Tibial nerve (tissue), 3 donors: ENCODE results near the gene STOM.

Experiments used
- POLR2A ChIP-seq, 2 donors: fragments of 450-650 bp; IDR thresholded peaks; one replicate each; pipeline ENCODE4 v1.6.1; 2017; ENCODE audit warnings: antibody characterized with exemption in 2 of 2, mild to moderate bottlenecking in 2 of 2, moderate library complexity in 2 of 2
- TF ChIP-seq, protein P1 (sequence below), 5 experiments: fragments of 200-600 bp in 3 of 5; fragments of 450-650 bp in 2 of 5; sonication (generic) in 3 of 5; IDR thresholded peaks; one replicate each; pipeline ENCODE4 v1.5.1; 2016 to 2019; ENCODE audit warnings: antibody characterized with exemption in 5 of 5, mild to moderate bottlenecking in 3 of 5, moderate library complexity in 2 of 5

DNA sequence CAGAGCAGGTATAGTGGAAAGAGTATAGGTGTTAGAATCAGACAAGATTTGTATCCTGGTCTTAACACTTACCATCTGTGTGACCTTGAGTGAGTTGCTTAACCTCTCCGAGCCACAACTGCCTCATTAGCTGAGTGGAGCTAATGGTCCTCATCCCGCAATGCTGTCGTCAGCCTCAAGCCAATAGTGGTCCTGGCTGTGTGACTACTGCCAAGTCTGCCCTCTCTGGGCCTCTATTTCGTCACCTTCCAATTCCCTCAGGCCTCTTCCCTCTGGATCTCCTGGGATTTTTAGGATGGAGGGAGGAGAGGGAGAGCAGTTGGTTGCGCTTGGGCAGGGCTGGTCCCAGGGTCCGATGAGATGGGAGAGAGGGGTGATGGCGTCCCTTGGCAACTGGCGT, 41.6 kb downstream of the STOM start:
- TF ChIP-seq, protein P1, sequence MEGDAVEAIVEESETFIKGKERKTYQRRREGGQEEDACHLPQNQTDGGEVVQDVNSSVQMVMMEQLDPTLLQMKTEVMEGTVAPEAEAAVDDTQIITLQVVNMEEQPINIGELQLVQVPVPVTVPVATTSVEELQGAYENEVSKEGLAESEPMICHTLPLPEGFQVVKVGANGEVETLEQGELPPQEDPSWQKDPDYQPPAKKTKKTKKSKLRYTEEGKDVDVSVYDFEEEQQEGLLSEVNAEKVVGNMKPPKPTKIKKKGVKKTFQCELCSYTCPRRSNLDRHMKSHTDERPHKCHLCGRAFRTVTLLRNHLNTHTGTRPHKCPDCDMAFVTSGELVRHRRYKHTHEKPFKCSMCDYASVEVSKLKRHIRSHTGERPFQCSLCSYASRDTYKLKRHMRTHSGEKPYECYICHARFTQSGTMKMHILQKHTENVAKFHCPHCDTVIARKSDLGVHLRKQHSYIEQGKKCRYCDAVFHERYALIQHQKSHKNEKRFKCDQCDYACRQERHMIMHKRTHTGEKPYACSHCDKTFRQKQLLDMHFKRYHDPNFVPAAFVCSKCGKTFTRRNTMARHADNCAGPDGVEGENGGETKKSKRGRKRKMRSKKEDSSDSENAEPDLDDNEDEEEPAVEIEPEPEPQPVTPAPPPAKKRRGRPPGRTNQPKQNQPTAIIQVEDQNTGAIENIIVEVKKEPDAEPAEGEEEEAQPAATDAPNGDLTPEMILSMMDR (IDR thresholded peaks at IDR 0.05): no peak
- no peak for TF ChIP-seq POLR2A (IDR thresholded peaks at IDR 0.05)
